NT2/D1 (cell line): ENCODE data around the gene TEKT3.

Experiments
- DNase-seq: peaks from one replicate; pipeline ENCODE4 v3.0.0-alpha.2; 2011; ENCODE audit warnings: low read depth, low spot score
- H3K27me3 ChIP-seq: 2 replicates; pipeline ENCODE4 v1.6.0; 2011; ENCODE audit warnings: mild to moderate bottlenecking; ENCODE audit not compliant: insufficient read length, insufficient read depth
- H3K36me3 ChIP-seq: 2 replicates; pipeline ENCODE4 v1.6.1; 2011; ENCODE audit warnings: mild to moderate bottlenecking, low read length, mixed read lengths; ENCODE audit not compliant: insufficient read depth, insufficient read length
- H3K4me1 ChIP-seq: 2 replicates; pipeline ENCODE4 v1.5.1; 2011; ENCODE audit not compliant: insufficient read depth, insufficient read length
- H3K4me3 ChIP-seq: 2 replicates; pipeline ENCODE4 v1.5.1; 2011; ENCODE audit warnings: low read depth; ENCODE audit not compliant: insufficient read length
- H3K9ac ChIP-seq: 2 replicates; pipeline ENCODE4 v1.6.0; 2011; ENCODE audit warnings: low read depth; ENCODE audit not compliant: insufficient read length
- H3K9me3 ChIP-seq: 2 replicates; pipeline ENCODE4 v1.5.1; 2011; ENCODE audit warnings: mild to moderate bottlenecking, low read length; ENCODE audit not compliant: insufficient read depth
- SUZ12 ChIP-seq: IDR thresholded peaks from 2 replicates; pipeline ENCODE4 v1.6.1; 2011; ENCODE audit not compliant: insufficient read length, insufficient read depth; ENCODE audit errors: extremely low read depth
- YY1 ChIP-seq: IDR thresholded peaks from 2 replicates; pipeline ENCODE4 v1.6.1; 2011; ENCODE audit not compliant: insufficient read length, insufficient read depth
- ZNF274 ChIP-seq: IDR thresholded peaks from 2 replicates; pipeline ENCODE4 v1.6.1; 2011; ENCODE audit warnings: mild to moderate bottlenecking, low read depth, low read length

Gene TEKT3

GRCh38 chr17:15341385-15341849, at the start of gene TEKT3:
TSS of gene TEKT3 (minus strand) at chr17:15341597. CDS start at chr17:15331585, 10,012 bp downstream.
- H3K9ac ChIP-seq: no peak within 1 kb of the TSS
- peaks cover 3% of the 10 kb centered on the region for H3K4me1 ChIP-seq
- DNase-seq: peak; percentile 71
- H3K9me3 ChIP-seq: 0 out of 2 replicates have a peak, but pooled peaks cover 5% of the 10 kb centered on the region
- H3K27me3 ChIP-seq: peaks cover 13% of the 10 kb centered on the region
- no peaks in the 10 kb centered on the region for H3K36me3 ChIP-seq
- peak within 1 kb of the TSS; percentile 60 for H3K4me3 ChIP-seq
- TF ChIP-seq ZNF274 (no peak), SUZ12 (no peak)

DNA sequence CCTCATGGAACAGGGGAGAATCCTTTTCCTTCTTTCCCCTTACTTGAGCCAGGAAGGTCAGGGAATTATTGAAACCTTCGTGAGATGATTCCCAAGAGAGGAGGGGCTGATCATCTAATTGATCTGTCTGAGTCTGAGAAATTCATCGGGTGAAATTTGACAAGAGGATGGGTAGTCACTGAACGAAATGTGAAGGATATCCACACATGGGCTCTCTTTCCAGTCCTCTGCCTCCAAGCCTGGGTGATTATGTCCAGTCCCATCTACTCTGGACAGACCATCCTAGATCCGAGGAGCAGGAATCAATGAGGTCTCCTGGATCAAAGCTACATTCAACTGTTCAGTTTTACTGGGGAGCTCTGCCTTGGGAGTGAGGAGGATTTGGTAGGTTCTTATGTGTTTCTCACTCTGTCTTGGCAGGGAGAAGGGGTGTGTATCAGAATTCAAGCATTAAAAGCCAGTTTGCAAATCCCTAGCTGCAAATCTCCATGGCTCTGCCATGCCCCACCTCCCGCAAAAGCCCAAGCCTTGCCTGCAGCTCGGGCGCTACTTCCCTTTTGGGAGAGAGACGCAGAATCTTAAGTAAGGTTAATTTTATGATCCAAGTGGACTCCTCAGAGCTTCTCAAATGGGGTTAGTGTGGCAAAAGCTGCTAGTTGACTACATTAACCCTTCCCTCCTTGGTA, 47.1 kb upstream of the TEKT3 start:
- Histone ChIP-seq H3K36me3 (no peaks in the 10 kb centered on the region), H3K9ac (no peak overlapping the region), H3K4me3 (no peak overlapping the region), H3K4me1 (no peaks in the 10 kb centered on the region), H3K9me3 (0 out of 2 replicates have a peak, but pooled peaks cover 6% of the 10 kb centered on the region), H3K27me3 (no peaks in the 10 kb centered on the region)
- no peak for DNase-seq
- TF ChIP-seq ZNF274 (no peak), YY1 (no peak), SUZ12 (no peak)

- no peak overlapping the region for H3K4me3 ChIP-seq
- no peak for TF ChIP-seq ZNF274
- TF ChIP-seq YY1: no peak
- TF ChIP-seq SUZ12: no peak
Observed at GRCh38 chr17:15386083-15386482, 44.7 kb upstream of the TEKT3 start.

DNA sequence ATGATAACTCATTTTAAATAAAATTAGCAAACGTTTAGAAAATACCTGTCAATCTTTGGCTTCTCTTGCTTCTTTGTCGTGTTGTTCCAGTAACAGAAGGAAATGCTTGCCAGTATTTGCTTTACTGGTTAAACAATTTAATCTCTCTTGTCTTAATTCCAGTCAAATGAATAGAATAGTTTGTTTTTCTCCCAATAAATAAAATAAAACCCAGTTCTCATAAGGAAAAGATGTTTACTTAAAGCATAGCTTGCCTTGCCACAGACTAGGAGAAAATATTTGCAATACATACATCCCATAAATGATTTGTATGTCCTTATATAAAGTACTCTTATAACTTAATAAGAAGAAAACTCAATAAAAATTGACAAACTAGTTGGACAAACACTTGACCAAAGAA, 43.9 kb upstream of the TEKT3 start:
- Histone ChIP-seq H3K9ac (no peak overlapping the region), H3K27me3 (no peaks in the 10 kb centered on the region), H3K4me3 (no peak overlapping the region), H3K9me3 (no peaks in the 10 kb centered on the region), H3K36me3 (no peaks in the 10 kb centered on the region), H3K4me1 (no peaks in the 10 kb centered on the region)
- TF ChIP-seq ZNF274: no peak
- no peak for TF ChIP-seq YY1
- no peak for TF ChIP-seq SUZ12
- DNase-seq: no peak

More at GRCh38 chr17:15386083-15386482, 44.7 kb upstream of the TEKT3 start:
- DNase-seq: no peak
- H3K36me3 ChIP-seq: no peaks in the 10 kb centered on the region
- no peaks in the 10 kb centered on the region for H3K27me3 ChIP-seq
- H3K9me3 ChIP-seq: no peaks in the 10 kb centered on the region
- no peak overlapping the region for H3K9ac ChIP-seq
- H3K4me1 ChIP-seq: no peaks in the 10 kb centered on the region

- H3K4me1 ChIP-seq: no peaks in the 10 kb centered on the region
- TF ChIP-seq ZNF274 (no peak), SUZ12 (no peak), YY1 (no peak)
- no peak for DNase-seq
- no peak overlapping the region for H3K9ac ChIP-seq
- no peaks in the 10 kb centered on the region for H3K9me3 ChIP-seq
- H3K4me3 ChIP-seq: no peak overlapping the region
- no peaks in the 10 kb centered on the region for H3K27me3 ChIP-seq
- no peaks in the 10 kb centered on the region for H3K36me3 ChIP-seq
Observed at GRCh38 chr17:15384142-15384787, 42.9 kb upstream of the TEKT3 start.

- Histone ChIP-seq H3K27me3 (no peaks in the 10 kb centered on the region), H3K4me3 (no peak overlapping the region), H3K4me1 (no peaks in the 10 kb centered on the region), H3K9ac (no peak overlapping the region), H3K9me3 (no peaks in the 10 kb centered on the region), H3K36me3 (no peaks in the 10 kb centered on the region)
- no peak for TF ChIP-seq YY1
- no peak for DNase-seq
Observed at GRCh38 chr17:15382914-15383313, 41.5 kb upstream of the TEKT3 start.

GRCh38 chr17:15381707-15382106, 40.3 kb upstream of the TEKT3 start:
- H3K4me3 ChIP-seq: no peak overlapping the region
- H3K36me3 ChIP-seq: no peaks in the 10 kb centered on the region
- no peak for DNase-seq
- no peak for TF ChIP-seq ZNF274
- no peaks in the 10 kb centered on the region for H3K4me1 ChIP-seq
- no peak overlapping the region for H3K9ac ChIP-seq
- H3K9me3 ChIP-seq: no peaks in the 10 kb centered on the region
- H3K27me3 ChIP-seq: no peaks in the 10 kb centered on the region
